ENCODE results near the gene CTF1.
"Not testable (repeated sequence)": the region's sequence is repeated elsewhere in the genome, so short reads cannot be mapped to it uniquely, and the experiment has no call there.

Gene CTF1

GRCh38 chr16:30925632-30925987, 29.2 kb downstream of the CTF1 start:
- no peak overlapping the region for H3K4me3 ChIP-seq (ENCODE audit: low read length)
- no peak for DNase-seq (ENCODE audit: low read depth, low spot score)

DNA sequence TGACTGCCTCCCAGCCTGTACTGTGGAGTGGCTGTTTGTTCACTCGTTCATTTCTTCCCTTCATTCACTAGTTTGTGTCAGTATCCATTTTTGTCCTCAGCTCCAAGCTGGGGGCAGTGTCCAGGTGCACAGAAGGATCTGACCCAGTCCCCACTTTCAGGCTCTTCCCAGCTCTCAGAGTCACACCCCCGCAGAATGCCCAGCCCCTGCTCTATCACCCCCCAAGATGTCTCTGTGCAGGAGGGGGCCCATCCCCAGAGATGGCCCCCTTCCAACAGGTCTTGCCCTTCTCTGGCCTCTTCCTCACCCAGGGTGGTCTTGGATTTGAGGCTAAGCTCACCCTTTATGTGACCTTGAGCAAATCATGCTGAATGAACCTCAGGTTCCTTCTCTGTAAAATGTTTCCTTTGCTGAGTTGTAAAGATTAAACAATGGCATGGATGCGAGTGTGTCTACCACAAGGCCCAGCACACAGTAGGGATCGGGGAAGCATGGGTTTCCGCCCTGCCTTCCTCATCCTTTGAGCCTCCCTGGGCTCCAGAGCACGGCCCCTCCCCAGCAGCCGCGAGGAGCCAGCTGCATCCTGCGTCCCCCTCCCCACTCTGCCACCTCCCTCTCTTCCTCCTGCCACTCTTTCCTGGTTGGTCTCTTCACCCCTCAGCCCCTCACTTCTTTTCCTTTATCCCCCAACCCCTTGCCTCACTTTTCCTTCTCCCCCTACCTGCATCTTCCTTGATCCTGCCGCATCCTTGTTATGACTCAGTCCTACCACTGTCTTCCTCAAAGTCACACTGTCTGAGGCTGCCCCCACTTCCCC, 29.8 kb downstream of the CTF1 start:
- no peak overlapping the region for H3K4me3 ChIP-seq (ENCODE audit: low read length)
- no peak for DNase-seq (ENCODE audit: low read depth, low spot score)

- H3K4me3 ChIP-seq (ENCODE audit: low read length), result no peak overlapping the region
- DNase-seq (ENCODE audit: low read depth, low spot score), result no peak
These were observed 30.7 kb downstream of the CTF1 start for GRCh38 chr16:30926937-30927788.

DNA sequence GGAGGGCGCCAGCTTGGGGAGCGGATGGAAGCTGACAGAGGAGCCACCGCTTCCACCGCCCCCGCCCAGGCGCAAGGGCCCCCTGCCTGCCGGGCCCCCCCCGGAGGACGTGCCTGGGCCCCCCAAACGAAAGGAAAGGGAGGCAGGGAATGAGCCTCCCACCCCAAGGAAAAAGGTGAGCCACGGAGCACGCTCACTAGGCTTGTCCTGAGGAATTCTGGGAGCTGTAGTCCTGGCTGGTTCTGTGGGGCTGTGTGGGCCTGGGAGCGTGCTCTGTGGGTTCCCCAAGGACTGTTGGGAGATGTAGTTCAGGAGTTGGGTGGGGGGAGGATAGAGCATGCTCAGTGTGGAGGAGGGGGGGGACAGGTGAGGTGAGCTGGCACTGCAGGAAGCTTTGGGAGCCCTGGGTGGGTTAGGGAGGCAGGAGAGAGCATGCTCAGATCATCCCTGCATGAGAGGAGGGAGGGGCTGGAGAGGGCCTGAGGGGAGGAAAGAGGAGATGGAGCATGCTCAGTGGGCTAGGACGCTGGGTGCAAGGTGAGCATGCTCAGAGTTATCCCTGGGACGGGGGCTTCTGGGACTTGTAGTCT, 31.5 kb downstream of the CTF1 start:
- peak; percentile 53 for DNase-seq (ENCODE audit: low read depth, low spot score)
- H3K4me3 ChIP-seq (ENCODE audit: low read length), result no peak overlapping the region

- no peak for DNase-seq (ENCODE audit: low read depth, low spot score)
- H3K4me3 ChIP-seq (ENCODE audit: low read length), result no peak overlapping the region
These were observed 32.0 kb downstream of the CTF1 start for GRCh38 chr16:30928390-30928789.

DNA sequence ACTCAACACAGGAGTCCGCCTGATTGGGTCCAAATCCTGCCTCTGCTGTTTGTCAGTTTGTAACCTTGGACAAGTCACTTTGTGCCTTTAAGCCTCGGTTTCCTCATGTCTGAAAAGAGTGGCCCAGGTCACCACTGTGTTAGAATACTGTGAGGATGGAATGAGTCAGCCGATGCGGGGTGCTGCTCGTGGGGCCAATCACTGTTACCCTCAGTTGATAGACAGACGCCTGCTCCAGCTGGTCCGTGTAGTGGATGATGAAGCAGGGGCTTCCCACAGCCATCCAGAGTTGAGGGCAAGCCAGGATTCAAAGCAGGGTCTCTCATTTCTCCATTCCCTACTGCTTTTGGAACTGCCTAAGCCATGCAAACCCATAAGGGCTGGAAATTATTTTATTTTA, 32.8 kb downstream of the CTF1 start:
- no peak for DNase-seq (ENCODE audit: low read depth, low spot score)
- no peak overlapping the region for H3K4me3 ChIP-seq (ENCODE audit: low read length)

GRCh38 chr16:30930160-30930571, 33.8 kb downstream of the CTF1 start:
- H3K4me3 ChIP-seq (ENCODE audit: low read length), result no peak overlapping the region
- DNase-seq (ENCODE audit: low read depth, low spot score), result no peak

GRCh38 chr16:30931068-30931650, 34.7 kb downstream of the CTF1 start:
- no peak overlapping the region for H3K4me3 ChIP-seq (ENCODE audit: low read length)
- DNase-seq (ENCODE audit: low read depth, low spot score), result no peak

GRCh38 chr16:30934827-30935557, 38.6 kb downstream of the CTF1 start:
- peak; percentile 65 for DNase-seq (ENCODE audit: low read depth, low spot score)
- no peak overlapping the region for H3K4me3 ChIP-seq (ENCODE audit: low read length)

GRCh38 chr16:30937692-30938091, 41.3 kb downstream of the CTF1 start:
- peak; percentile 66 for DNase-seq (ENCODE audit: low read depth, low spot score)
- no peak overlapping the region for H3K4me3 ChIP-seq (ENCODE audit: low read length)

- not testable (repeated sequence) for DNase-seq (ENCODE audit: low read depth, low spot score); H3K4me3 ChIP-seq (ENCODE audit: low read length)
These were observed 43.2 kb downstream of the CTF1 start for GRCh38 chr16:30939571-30939970.

- H3K4me3 ChIP-seq (ENCODE audit: low read length), result no peak overlapping the region
- DNase-seq (ENCODE audit: low read depth, low spot score), result no peak
These were observed 45.4 kb downstream of the CTF1 start for GRCh38 chr16:30941600-30942425.

GRCh38 chr16:30942426-30942806, 46.0 kb downstream of the CTF1 start:
- no peak for DNase-seq (ENCODE audit: low read depth, low spot score)
- H3K4me3 ChIP-seq (ENCODE audit: low read length), result no peak overlapping the region

DNA sequence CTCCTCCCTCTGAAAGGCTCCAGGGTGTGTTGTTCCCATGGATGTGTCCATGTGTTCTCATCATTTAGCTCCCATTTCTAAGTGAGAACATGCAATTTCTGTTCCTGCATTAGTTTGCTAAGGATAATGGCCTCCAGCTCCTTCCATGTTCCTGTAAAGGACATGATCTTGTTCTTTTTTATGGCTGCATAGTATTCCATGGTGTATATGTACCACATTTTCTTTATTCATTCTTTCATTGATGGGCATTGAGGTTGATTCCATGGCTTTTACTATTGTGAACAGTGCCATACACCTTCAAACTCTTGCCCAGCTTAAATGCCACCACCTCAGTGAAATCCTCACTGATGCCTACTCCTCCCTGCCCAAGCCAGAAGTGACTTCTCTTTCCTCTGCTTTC, 47.9 kb downstream of the CTF1 start:
- no peak for DNase-seq (ENCODE audit: low read depth, low spot score)
- no peak overlapping the region for H3K4me3 ChIP-seq (ENCODE audit: low read length)

DNA sequence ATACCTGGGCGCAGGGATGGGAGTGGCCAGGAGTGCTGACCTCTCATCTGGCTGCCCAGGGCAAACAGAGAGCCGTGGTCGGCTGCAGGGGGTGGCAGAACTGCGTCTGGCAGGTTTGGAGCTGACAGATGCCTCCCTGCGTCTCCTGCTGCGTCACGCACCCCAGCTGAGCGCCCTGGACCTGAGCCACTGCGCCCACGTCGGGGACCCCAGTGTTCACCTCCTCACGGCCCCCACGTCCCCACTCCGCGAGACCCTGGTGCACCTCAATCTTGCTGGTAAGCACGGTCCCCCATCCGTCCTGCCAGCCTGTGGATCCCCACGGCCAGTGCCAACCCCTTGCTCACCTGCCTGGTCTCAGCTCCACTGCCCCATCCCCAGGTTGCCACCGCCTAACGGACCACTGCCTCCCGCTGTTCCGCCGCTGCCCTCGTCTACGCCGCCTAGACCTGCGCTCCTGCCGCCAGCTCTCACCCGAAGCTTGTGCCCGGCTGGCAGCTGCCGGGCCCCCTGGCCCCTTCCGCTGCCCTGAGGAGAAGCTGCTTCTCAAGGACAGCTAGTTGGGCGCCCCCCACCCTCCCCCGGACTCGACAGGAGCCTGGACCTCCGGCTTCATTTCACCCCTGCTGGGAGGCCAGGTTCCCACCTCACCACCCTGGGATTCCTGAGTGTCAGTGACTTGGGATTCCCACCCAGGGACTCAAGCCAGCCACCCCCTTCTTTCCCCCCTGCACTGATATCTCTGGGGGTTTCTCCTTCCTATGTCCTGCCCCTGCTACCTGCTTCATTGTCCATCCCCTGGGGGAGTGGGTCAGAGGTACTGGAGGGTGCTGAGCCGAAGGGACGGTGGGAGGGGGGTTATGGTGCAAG, 50.5 kb downstream of the CTF1 start:
- H3K4me3 ChIP-seq (ENCODE audit: low read length), result no peak overlapping the region
- DNase-seq (ENCODE audit: low read depth, low spot score), result no peak

- H3K4me3 ChIP-seq (ENCODE audit: low read length), result no peak overlapping the region
- DNase-seq (ENCODE audit: low read depth, low spot score), result no peak
These were observed 51.1 kb downstream of the CTF1 start for GRCh38 chr16:30947541-30947858.

DNA sequence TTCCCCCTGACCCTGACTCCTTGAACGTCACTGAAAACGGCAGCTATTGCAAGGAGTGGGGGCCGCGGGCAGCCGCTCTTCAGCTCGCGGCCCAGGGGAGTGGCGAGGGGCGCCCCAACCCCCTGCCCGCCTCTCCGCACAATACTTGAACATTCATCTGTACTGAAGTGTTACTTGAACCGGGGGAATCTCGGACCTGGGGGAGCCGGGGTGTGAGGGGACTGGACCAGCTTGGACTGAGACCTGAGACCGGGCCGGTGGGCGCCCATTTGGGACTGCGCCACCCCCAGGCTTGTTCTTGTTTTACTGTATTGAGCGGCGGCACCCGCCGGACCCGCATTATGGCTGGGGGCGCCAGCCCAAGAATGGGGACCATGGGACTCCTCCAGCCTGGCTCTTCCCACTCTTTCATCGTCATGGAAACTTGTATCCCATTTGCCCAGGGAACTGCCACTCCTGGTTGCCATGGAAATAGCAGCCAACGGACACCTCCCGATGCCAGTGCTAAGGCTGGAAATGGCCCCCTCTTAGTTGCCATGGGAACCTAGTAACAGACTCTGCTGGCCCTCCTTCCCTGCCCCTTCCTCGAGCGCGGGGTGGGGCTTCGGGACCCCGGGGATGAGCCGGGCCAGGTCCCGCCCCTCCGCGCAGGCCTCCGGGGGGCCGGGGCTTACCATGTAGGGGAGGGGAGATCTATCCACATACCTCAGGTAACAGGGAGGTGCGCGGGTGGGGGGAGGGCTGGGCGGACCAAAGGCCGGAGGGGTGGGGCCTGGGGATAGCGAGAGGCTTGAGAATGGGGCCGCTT, 51.6 kb downstream of the CTF1 start:
- H3K4me3 ChIP-seq (ENCODE audit: low read length), result no peak overlapping the region
- no peak for DNase-seq (ENCODE audit: low read depth, low spot score)

Measured in Jurkat, Clone E6-1 (cell line).